HT-29 (cell line): ENCODE measurements around the gene POLR2J. TPM values are rescaled to one million over a fixed set of nuclear protein-coding genes. Genes with fewer than 3 reads are reported as not detected.
"Not testable (repeated sequence)": the region's sequence is repeated elsewhere in the genome, so short reads cannot be mapped to it uniquely, and the experiment has no call there.

Source experiments
- DNase-seq: peaks from one replicate; pipeline ENCODE4 v3.0.0-alpha.2; 2015; ENCODE audit warnings: low spot score
- total RNA-seq: library from RNA; depleted of rRNA; stranded (reverse); fragments of >200 nt; shearing (Covaris generic); gene quantifications from 2 replicates; pipeline ENCODE4 v1.2.3, GENCODE V29; 2014; rRNA removed

Gene POLR2J
- 96.9 and 101 TPM in 2 replicates for total RNA-seq

DNA sequence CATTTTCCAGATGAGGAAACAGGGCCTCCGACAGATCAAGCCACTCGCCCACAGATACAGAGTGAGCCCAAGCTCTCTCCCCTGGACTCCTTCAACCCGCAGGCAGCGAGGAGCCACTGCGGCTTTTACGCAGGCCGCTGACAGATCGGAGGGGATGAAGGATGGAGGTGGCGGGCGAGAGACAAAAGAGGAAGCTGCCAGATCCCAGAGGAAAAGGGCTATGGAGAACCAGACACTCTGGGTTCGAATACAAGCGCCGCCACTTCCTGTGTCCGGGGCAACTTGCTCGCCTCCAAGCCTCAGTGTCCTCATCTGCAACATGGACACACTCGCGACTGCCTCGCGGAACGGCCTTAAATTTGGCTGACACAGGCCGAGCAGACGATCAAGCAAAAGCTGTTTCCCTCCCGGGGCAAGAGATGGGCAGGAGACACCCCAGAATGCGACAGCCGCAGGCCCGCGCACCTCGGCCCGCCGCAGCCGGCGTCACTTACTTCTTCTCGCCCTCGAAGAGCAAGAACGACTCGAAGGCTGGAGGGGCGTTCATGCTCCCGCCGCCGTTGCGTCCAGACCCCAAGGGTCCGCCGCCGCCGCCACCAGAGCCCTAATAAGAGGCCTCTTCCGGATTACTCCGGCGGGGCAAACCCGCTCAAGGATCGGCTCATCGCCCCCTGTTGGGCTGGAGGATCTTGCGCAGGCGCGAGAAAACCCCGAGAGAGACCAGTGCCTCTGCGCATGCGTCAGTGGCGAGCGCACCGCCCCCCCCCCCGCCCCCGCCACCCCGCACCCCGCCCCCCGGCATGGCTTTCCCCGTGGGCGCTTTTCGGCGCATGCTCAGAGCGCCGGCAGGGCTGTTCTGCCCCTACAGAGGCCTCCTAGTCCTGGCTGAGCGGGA is at the start of gene POLR2J:
Gene POLR2J (minus strand): TSS at position 609 of the 895 bp plus-strand sequence. CDS start 62 bp downstream, at position 547.
- DNase-seq, result peak; percentile 33

DNA sequence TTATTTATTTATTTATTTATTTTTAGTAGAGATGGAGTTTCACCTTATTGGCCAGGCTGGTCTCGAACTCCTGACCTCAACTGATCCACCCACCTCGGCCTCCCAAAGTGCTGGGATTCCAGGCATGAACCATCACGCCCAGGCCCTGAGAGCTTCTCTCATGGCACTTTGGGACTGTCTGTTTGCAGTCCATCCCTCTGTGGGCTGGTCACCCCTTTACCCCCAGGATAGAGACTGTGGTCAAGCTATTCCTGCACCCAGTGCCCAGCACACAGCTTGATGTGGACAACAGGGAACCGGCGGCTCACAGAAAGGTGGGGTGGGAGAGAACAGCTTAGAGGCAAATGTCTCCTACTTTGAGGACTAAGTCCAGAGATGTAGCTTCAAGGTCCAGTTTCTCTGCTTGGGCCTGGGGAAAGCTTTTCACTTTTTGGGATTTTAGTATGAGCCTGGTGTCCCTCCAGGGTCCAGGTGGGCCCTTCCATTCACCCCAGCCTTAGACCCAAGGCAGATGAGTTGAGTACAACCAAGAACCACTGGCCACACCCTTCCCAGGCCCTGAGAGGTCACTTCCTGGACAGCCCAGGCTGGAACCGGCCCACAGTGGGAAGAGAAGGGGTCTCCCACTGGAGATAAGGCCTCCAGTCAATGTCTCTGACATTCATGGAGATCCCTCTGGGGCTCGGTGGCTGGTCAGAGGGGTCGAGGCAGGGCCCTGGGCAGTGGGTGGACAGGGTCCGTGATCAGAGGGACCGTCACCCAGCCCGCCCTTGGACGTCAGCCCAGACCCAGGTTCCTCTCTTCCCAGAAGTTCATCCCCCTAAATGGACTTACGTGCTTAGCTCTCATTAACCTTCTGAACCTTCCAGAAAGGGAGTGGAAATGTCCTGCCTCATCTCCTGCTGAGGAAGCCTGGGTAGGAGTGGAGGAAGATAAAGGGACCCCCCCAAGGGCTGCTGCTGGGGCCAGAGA is 49.4 kb upstream of the POLR2J start:
- DNase-seq, result not testable (repeated sequence)

GRCh38 chr7:102527182-102527581 is 48.5 kb upstream of the POLR2J start:
- DNase-seq, result not testable (repeated sequence)

- DNase-seq, result not testable (repeated sequence)
Measured at GRCh38 chr7:102524803-102525202, 46.1 kb upstream of the POLR2J start.

DNA sequence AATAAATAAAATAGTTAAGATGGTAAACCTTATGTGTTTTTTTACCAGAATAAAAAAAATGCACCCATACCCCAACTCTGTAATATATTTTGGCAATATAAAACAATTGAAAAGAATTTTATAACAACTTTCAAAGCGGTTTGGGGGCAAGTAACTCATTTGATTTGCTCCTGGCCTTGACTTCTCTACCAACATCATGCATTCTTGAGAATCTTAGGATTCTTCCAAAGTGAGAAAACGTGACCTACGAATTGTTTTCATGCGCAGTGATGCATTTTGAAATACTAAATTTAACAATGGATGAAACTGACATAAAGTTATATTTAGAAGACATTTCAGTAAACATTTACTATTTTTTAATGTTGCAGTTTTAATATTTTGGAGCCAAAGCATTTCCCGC is 42.1 kb upstream of the POLR2J start:
- not testable (repeated sequence) for DNase-seq

GRCh38 chr7:102517550-102518147 is 38.9 kb upstream of the POLR2J start, which contains the start of gene RASA4B:
TSS of gene RASA4B (minus strand) at chr7:102517777. CDS start at chr7:102517710, 67 bp downstream.
- DNase-seq, result not testable (repeated sequence)

DNA sequence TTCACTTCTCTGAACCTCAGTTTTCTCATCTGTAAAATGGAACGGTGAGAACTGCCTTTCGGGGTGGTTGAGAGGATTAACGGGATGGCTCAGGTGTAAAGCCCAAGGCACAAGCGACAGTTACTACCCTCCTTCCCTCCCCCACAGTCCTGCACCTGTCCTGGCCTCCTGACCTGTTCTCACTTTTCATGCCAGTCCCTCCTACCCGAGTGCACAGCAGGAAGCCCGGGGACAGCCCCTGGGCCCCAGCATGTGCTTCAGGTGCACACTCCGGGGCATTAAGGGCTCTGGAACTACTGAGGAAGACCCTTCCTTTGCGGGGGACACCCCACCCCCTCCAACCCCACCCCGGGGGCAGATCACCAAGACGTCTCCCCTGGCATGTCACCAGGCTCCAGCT is 38.2 kb upstream of the POLR2J start:
- not testable (repeated sequence) for DNase-seq

- DNase-seq, result not testable (repeated sequence)
Measured at GRCh38 chr7:102515889-102516288, 37.2 kb upstream of the POLR2J start.

DNA sequence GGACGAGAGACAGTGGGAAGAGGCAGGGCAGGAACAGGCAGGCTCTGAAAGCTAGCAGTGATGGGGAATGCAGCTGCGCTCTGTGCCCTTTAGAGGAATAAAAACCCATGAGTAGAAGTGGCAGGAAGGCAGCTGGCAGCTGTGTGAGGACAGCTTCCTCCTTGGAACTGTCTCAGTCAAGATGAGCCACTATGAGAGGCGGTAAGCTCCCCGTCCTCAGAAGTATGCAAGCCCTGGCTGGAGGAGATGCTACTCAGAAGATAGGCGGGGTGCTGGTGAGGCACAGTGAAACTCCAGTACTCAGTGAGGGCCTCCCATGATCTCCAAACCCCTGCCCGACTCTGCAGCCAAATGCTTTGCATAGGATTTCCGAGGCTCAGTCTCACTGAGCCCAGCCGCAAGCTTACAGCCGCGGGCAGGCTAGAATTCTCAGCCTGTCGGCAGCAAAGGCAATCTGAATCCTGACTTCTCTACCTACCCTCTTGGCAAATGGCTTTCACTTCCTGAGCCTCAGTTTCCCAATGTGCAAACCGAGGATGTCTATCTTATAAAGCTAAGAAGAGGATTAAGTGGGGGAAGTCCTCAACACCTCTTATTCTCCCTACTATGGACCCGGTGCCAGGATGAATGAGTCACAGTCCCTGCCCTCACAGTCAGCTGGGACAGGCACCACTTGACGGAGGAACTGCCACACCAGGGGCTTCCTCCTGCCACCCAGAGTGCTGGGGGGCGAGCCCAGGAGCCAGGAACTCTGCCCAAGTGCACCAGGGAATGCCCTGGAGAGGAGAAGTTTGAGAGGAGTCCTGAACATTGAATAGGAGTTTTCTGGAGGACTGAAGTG is 36.4 kb upstream of the POLR2J start:
- not testable (repeated sequence) for DNase-seq

DNA sequence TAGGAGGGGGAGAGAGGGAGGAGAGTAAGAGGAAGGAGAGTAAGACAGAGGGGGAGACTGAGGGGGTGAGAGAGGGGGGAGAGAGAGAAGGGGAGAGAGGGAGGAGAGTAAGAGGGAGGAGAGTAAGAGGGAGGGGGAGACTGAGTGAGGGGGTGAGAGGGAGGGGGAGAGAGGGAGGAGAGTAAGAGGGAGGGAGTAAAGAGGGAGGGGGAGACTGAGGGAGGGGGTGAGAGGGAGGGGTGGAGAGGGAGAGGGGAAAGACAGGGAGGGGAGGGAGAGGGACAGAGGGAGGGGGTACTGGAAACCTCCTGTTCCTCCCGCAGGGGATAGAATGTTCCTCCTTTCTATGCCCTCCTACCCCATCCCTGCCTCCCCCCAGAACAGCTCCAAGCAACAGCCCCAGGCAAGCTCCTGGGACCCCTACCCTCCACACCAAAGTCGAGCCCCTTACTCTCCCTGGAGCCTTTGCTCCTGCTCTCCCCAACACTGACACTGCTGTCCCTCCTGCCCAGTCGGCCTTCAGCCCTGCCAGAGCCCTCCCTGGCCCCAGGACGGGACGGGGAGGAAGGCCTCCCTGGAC is 34.0 kb upstream of the POLR2J start:
- peak; percentile 0 for DNase-seq

- not testable (repeated sequence) for DNase-seq
Measured at GRCh38 chr7:102511860-102512522, 33.3 kb upstream of the POLR2J start.

GRCh38 chr7:102510575-102510974 is 31.9 kb upstream of the POLR2J start:
- DNase-seq, result not testable (repeated sequence)

- DNase-seq, result not testable (repeated sequence)
Measured at GRCh38 chr7:102507410-102508088, 28.8 kb upstream of the POLR2J start.

GRCh38 chr7:102505298-102506185 is 26.8 kb upstream of the POLR2J start:
- DNase-seq, result not testable (repeated sequence)

GRCh38 chr7:102503141-102503540 is 24.4 kb upstream of the POLR2J start:
- not testable (repeated sequence) for DNase-seq

GRCh38 chr7:102498321-102498720 is 19.6 kb upstream of the POLR2J start:
- DNase-seq, result not testable (repeated sequence)

- DNase-seq, result not testable (repeated sequence)
Measured at GRCh38 chr7:102497308-102497707, 18.6 kb upstream of the POLR2J start.

GRCh38 chr7:102496861-102497260 is 18.1 kb upstream of the POLR2J start:
- not testable (repeated sequence) for DNase-seq
